Astrocyte (in vitro differentiated cells and primary cell): ENCODE measurements around the gene NELFB.

ENCODE experiments used
- CTCF ChIP-seq: IDR thresholded peaks from 2 replicates; pipeline ENCODE4 v1.5.1; 2011; ENCODE audit warnings: low read depth, mild to moderate bottlenecking, inconsistent platforms, low read length, moderate library complexity; ENCODE audit not compliant: insufficient read depth
- EZH2 ChIP-seq: IDR thresholded peaks from 2 replicates; pipeline ENCODE4 v1.6.1; 2012; ENCODE audit warnings: mild to moderate bottlenecking, low read length, inconsistent platforms; ENCODE audit not compliant: insufficient read depth

GRCh38 chr9:137228968-137229896, 25.9 kb upstream of the NELFB start:
- TF ChIP-seq CTCF = no peak
- TF ChIP-seq EZH2 = no peak
